RPMI8226 (cell line): ENCODE data around the gene RYR3.

ENCODE experiments used
- DNase-seq: peaks from one replicate; pipeline ENCODE4 v3.0.0-alpha.2; 2015

Gene RYR3

DNA sequence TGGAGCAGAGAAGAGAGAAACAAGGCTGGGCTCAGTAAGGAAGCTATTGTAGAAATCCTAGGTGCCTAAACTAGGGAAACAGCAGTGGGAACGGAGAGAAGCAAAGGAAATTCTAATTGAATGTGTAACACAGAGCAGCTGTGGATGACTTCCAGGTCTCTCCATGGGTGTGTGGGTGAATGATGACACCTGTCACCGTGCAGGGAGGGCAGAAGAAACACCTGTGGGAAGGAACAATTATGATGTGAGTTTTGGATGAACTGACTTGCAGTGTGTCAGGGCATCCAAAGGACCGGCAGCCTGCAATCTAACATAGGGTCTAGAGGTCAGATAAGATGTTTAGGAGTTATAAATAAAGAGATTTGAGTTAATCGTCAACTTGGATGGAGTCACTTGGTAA lies 144.2 kb downstream of the RYR3 start:
- DNase-seq = no peak

DNA sequence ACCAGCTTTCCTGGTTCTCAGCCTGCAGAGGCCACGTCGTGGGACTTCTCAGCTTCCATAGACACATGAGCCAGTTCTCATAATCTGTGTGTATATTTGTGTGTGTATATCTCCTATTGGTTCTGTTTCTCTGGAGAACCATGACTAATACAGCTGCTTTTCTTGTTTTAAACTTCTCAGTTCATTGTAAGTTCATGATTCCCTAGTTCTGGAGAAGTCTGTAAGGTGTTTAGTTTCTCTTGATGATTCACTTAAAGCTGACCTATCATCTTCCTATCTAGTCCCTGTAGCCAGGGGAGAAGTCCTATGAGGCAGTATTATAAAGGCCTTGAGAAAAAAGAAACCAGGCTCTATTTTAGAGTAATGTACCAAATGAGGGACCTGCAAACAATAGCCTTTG lies 147.7 kb downstream of the RYR3 start:
- no peak for DNase-seq

DNA sequence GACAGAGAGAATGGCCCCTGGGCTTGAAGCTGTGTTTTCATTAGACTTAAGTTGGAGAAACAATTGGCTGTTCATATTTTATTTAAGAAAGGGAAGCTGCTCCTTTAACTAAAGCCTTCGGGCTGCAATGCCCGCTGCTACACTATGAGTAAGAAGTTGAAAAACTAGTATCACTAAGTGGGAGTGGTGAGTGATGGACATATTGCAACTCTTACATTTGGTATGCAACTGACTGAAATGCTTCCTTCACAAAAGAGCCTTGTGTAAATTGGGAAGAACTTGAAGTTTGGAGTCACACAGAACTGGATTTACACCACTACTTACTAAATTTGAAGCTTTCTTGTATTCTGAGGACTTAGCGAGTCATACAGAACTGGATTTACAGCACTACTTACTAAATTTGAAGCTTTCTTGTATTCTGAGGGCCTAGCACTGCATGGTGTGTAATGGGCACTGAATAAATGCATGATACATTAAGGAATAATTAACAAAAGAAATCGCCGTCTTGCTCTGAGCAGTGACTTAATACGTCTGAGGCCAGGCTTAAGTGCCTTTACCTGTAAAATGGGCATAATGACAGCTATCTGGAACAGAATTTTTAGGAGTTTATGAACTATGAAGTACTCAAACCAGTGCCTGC lies 149.5 kb downstream of the RYR3 start:
- no peak for DNase-seq

DNA sequence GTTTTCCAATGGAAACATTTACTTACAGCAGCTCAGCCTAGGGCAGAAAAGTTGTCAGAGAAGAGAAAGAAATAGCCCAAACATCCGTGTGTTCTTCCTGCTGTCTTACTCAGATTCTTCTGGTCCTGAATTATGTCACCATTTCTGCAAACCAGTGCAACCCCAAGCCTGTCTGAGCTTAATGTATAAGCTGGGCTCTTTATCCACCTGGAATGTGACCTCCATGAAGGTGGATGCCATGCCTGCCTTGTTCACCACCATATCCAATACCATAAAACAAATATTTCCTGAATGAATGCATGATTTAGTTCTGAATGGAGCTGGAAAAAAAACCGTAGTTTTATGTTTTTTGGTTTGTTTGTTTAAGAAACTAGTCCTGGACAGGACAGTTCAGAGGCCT lies 150.9 kb downstream of the RYR3 start:
- DNase-seq = no peak

- no peak for DNase-seq
These were observed 156.5 kb downstream of the RYR3 start for GRCh38 chr15:33467146-33467815.

- DNase-seq = no peak
These were observed 157.0 kb downstream of the RYR3 start for GRCh38 chr15:33467816-33468163.

- no peak for DNase-seq
These were observed 158.0 kb downstream of the RYR3 start for GRCh38 chr15:33468740-33469139.

DNA sequence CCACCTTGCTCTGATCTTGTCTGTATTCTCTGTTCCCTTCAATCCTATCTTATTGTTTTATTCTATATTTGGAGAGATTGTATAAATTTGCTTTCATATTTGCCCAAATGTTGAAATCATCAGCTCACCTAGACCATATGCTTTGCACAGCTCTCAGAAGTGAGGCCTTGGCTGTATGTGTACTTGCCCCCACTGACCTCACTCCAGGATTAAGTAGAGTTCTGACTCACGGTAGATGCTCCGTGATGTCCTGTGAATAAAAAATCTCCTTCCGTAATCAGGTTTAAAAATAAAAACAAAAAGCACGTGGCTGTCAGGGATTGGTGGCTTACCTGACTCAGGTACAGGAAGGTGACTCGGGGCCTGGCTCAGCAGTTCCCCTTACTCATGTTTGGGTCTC lies 162.2 kb downstream of the RYR3 start:
- no peak for DNase-seq

DNA sequence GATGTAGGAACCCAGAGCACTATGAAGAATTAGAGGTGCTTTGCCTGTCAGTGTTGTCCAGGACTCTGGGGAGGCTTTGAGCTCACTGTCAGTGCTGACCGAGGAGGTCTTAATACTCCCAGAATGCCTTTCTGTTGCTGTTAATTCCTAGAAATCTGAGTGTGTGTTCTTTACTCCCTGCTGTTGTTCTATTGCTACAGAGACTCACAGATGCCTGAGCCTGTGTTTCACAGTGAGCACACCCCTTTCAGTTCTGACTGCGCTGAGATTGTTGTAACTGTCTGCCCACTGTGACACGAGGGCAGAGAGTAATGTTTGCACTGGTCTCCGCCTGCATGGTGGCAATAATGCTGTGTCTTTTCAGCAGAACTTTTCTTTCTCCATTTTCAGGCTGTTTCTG lies 162.9 kb downstream of the RYR3 start:
- no peak for DNase-seq

DNA sequence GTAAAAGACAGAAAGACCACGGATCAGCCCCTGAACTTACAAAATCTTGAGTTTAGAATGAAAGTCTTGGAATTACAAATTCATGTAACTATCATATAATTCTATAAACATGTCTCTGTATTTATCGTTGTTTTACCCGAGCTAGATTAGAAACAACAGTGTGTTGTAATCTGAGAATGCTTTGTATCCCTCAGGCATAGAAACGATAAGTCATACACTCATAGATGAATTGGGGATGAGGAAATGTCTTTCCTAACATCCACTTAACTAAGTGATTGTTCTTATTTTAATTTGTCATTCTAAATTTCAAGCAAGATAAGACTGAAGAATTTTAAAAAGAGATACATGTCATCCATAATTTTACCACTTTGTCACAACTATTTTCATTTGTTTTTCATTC lies 165.3 kb downstream of the RYR3 start:
- DNase-seq = no peak

DNA sequence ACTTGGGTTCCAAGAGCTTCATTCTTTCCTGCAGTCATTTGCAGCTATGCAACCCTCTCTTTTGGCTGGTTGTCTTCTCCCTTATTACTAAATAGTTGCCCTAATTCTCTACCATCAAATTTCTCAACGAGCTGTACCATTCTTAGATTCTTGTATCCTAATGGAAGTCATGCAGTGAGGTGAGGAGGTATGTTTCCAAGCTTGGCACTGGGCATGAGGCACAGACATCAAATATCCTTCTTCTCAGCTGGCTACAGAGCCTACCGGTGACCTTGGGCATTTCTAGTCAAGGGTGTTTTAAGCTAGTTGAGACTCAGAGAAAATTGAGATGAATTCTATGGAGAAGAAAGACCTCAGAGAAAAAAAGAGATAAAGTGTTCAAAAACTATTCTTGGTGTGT lies 166.1 kb downstream of the RYR3 start:
- no peak for DNase-seq

GRCh38 chr15:33489335-33489734 lies 178.6 kb downstream of the RYR3 start:
- DNase-seq = no peak

DNA sequence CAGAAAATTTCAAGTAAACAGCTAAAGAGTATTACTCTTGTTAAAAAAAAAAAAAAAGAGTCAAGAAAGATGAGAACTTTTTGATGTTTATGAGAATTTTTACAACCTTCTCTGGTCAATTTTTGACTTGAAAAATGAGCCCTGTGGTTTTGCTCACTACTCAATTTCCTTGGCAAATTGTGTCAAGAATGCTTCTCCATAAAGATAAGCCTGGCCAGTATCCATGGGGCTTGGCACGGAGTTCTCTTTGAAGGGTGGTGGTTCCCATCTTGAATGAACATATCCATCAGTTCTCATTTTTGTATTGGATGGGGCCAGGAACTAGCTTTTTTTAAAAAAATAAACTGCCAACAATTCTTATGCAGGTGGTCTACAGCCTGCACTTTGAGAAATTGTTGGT lies 179.9 kb downstream of the RYR3 start:
- DNase-seq = no peak

GRCh38 chr15:33492434-33493052 lies 181.8 kb downstream of the RYR3 start:
- DNase-seq = no peak

DNA sequence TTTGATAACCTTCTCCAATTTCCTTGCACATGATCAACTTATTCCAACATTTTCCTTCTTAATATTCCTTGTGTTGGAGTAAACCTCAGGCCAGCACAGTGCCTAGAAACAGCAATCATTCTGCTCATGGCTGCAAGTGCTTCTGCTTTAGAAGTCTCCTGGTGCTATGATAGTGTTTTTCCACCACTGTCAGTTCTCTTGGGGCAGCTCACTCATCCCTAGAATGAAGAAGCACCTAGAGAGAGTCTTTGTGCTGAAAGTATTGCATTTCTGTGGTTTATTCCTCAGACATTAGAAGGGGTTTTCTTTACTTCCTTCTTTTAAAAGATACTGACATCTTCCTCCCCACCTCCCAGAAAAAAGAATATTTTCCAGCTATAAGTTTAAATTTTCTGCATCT lies 183.5 kb downstream of the RYR3 start:
- DNase-seq = no peak

- DNase-seq = no peak
These were observed 189.8 kb downstream of the RYR3 start for GRCh38 chr15:33500432-33501195.

DNA sequence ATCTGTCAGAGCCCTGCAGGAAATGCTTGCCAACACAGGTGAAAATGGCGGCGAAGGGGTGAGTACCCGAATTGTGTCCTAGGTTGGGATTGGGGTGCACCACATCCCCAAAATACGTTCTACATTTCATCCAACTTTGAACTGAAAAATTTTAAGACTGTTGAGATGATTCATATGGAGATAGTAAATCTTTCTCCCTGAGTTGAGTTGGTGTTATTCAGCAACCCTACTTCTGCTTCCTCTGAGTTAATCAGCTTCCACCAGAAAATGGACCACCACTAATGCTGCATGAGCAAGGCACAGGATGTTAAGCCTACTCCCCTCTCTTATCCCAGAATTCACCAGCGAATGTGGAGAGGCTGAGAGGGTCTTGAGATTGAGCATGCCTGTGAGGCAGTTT lies 192.9 kb downstream of the RYR3 start:
- no peak for DNase-seq

DNA sequence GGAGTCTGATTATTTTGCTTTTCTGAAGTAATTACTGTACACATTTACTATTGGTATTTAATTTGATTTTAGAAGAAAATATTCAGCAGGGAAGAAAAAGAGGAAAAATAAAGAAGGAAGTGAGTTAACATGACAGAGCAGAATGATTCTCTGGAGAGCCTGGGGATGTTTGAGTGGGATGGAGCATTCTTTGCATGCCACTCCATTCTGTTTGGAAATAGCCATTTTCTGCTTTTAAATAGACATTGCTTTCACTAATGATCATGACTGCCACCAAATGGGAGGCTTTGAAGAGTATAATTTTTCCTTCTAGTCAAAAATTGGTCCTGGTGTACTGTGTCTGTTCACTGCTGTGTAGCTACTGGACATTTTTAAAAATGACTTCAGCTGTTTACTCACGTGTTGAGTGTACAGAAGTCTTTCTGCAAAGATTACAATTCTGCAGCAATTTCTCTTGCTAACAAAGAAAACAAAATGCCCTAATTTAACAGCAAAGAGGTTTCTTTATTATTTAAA lies 196.1 kb downstream of the RYR3 start:
- no peak for DNase-seq

GRCh38 chr15:33508703-33509102 lies 197.9 kb downstream of the RYR3 start:
- DNase-seq = no peak

DNA sequence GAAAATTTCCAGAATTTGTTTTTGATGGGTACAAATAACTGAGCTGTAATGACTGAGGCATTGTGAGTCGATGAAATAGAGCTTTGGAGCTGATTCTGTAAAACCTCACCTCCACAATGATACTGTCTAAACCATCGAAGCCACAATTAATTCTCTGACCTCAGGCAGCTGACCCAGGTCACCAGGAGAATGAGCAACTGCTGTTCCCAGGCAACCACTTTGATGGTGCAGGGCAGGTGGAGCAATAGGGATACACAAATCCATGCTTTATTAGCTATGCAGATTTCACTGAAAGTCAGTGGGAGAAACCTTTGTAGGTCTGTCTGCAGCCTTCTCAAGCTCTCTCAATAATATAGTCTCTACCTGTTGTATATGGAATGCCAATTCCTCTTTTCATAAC lies 204.4 kb downstream of the RYR3 start:
- DNase-seq = no peak

- DNase-seq = no peak
These were observed 205.8 kb downstream of the RYR3 start for GRCh38 chr15:33516563-33516962.

GRCh38 chr15:33517944-33518343 lies 207.2 kb downstream of the RYR3 start:
- no peak for DNase-seq

DNA sequence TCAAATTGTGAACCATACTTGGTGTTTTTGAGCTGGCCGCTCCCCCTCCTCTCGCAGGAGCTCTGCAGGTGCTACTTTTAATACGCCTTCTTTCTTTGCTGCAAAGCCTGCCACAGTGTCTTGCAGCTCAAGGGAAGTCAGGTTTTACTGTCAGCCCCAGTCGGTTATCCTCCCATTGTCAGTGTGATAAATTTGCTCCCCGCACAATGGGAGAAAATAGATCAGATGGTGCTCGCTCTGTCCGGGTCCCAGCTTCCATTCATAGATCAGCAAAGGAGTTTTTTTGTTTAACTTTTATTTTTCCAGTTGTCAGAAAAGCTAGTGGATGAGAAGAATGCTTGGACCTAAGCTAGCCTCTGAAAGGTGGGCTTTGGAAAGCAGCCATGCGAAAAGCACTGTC lies 207.7 kb downstream of the RYR3 start:
- DNase-seq = no peak

DNA sequence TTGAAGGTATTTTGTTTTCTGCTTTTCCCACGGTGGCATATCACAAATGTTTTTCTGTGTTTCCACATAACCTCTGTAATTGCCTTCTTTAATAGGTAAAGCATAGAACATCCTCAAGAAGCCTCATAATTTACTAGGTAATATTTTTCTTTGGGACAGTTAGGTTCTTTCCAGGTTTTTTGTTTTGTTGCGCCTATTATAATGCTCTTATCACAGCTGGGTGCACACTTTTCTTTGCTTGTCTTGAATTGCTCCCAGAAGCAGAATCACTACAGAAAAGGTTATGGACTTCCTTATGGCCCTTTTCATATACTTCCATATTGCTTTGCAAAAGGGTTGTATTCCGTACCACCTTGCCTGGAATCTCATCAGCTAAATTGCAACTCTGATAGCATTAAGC lies 213.5 kb downstream of the RYR3 start:
- DNase-seq = no peak
